IPS-18c (cell line): ENCODE data around the gene FXR1.

Experiments used
- H3K4me3 ChIP-seq: 2 replicates; pipeline ENCODE4 v1.7.0; 2013; ENCODE audit warnings: low read depth, mild to moderate bottlenecking, low read length, moderate library complexity; ENCODE audit not compliant: insufficient read depth
- H3K9me3 ChIP-seq: one replicate; pipeline ENCODE4 v1.6.1; 2013; ENCODE audit warnings: mild to moderate bottlenecking, low read length, moderate library complexity; ENCODE audit not compliant: control insufficient read depth, insufficient read depth

FXR1 gene

DNA sequence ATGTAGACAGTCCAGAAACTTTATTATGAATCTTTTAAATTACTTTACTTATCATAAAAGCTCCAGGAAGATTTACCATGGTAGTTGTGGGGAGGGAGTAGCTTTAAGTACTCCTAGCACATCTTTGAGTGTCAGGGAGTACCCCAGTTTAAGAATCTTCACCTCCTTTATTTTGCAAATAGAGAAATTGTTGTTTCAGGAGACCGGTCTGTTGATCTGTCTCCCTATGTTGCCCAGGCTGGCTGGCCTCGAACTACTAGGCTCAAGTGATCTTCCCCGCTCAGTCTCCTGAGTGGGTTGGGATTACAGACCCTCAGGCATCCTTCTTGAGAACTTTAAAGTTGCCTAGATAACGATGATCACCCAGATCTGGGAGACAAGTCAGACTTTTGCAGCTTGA, 11.1 kb downstream of the FXR1 start:
- no peak overlapping the region for H3K4me3 ChIP-seq
- no peaks in the 10 kb centered on the region for H3K9me3 ChIP-seq

DNA sequence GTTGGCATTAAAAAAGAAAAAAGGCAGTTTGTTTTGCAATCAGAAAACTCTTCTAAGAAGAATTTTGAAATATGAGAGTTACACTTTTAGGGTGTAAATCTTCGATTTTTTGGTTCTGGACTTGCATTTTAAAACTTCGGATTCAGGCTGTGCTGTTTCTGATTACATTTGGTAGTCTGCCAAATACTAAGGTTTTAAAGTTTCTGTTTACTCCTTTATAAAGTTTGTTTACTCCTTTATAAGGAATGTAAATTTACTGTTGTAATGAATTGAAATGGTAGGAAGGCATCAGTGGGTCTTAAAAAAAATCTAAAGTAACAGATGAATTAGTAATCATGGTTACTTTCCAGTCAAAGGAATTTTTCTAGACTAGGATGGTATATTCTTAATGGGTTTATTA, 14.1 kb downstream of the FXR1 start:
- no peaks in the 10 kb centered on the region for H3K9me3 ChIP-seq
- no peak overlapping the region for H3K4me3 ChIP-seq

DNA sequence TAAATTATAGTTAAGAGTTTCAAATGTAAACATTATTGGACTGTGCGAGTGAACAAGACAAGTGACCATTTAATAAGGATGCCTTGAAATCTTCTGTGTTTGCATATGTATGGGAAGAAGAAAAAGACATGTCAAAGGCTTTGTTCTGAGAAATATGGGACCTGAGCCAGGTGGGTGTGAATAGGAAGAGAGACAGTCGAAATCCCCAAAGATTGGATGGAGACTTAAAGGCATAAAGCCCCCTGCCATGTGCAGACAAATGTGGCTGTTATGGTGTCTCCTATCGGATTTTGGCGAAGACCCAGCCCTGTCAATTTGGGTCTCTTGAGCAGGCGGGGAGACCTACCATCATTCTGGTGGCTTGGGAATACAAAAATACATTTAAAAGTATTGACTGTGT, 16.9 kb downstream of the FXR1 start:
- H3K9me3 ChIP-seq, result no peaks in the 10 kb centered on the region
- no peak overlapping the region for H3K4me3 ChIP-seq

DNA sequence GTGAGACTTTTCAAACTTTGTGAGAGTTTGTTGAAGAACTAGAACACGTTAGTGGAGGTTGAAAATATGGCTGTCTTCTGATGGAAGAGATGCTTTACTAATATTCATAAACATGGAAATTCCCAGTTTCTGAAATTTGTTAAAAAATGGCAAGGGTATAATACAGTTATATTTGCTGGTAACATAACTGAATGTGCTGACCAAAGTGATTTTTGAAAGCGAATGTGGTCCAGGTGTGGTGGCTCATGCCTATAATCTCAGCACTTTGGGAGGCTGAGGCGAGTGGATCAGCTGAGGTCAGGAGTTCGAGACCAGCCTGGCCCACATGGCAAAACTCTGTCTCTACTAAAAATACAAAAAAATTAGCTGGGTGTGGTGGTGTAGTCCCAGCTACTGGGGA, 18.1 kb downstream of the FXR1 start:
- H3K9me3 ChIP-seq, result no peaks in the 10 kb centered on the region
- H3K4me3 ChIP-seq, result no peak overlapping the region

DNA sequence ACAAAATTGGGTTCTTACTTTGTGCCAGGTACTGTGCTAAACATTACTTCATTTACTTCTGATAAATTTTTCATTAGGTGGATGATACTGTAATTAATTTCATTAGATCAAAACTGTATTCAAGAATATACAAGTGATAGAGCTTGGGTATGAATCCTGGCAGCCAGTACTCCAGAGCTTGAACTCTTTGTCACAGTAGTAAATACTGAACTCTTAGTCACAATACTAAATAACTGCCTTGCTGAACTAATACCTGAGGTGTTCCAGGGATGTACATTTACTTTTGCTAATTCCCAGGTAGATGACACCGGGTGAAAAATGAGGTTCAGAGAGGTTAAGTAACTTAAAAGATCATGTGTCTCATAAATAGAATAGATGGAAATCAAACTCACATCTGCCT, 20.3 kb downstream of the FXR1 start:
- Histone ChIP-seq H3K4me3 (no peak overlapping the region), H3K9me3 (no peaks in the 10 kb centered on the region)

DNA sequence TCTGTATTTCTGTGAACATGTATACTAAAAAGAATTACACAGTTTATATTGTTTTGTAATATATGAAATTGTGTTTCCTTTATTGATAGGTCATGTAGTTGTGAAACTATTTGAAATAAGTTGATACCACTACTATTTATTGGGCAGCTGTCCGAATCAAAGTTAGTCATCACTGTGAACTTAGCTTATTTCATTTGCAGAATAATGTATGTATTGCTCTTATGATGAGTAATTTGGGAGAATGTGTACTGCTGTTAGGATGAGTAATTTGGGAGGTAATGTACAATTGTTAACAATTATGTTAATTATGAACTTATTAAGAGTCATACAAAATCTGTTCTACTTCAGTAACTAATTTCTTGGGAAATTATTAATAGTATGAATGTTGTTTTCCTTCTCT, 22.2 kb downstream of the FXR1 start:
- Histone ChIP-seq H3K9me3 (no peaks in the 10 kb centered on the region), H3K4me3 (no peak overlapping the region)

DNA sequence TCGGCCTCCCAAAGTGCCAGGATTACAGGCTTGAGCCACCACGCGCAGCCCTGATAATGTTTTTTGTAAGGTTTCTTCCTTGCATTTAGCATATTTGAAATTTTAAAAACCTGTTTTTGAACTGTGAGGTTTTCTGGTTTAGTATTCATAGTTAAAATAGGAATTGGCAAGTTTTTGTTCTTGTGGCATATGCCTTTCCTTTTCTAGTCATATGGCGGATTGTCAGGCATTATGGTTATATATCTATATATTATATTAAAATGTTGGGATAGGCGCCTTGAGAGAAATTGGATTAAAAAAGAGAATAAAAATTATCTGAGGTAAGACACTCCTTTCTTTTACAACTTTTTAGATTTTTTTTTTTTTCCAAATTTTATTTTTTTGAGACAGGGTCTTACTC, 28.4 kb downstream of the FXR1 start:
- no peak overlapping the region for H3K4me3 ChIP-seq
- no peaks in the 10 kb centered on the region for H3K9me3 ChIP-seq

DNA sequence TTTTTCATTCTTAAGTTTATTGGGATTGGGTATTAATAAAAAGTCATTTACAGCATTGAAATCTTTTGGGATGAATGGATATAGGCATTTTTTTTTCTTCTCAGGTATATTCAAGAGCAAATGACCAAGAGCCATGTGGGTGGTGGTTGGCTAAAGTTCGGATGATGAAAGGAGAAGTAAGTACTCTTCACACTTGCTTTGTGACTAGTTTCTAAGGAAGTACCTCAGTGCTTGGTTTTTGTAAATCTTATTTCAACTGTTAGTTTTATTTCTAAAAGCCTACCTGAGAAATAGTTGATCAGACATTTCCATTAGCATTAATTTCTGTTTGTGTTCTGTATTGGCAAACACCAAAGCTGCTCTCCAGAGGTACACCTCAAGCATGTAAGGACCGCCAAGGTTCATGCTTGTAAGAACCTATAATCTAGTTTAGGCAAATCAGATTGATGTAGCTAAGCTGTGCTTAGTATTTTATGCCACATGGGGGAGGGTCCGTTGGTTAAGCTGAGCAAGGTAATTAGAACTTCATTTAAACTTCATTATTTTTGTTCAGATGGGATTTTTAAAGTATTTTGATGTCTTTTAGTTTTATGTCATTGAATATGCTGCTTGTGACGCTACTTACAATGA, 35.4 kb downstream of the FXR1 start:
- no peak overlapping the region for H3K4me3 ChIP-seq

DNA sequence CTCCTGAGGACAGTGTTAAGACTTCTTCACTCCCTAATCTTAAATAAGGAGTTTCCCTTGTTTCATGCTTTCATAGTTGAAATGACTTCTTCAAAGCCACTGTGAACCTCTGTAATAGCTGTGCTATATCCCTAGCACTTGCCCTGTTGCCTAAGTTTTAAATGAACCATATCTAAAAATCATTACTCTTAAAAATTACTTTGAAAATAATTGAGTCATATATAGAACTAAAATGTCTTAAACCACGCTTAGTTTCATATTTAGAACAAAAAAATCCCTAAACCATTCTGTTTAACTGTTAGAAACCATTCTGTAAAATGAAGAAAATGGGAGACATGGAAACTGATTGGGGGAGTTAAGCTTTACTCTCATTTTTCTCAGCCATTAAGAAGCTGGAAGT, 47.2 kb downstream of the FXR1 start:
- H3K9me3 ChIP-seq, result no peaks in the 10 kb centered on the region
- no peak overlapping the region for H3K4me3 ChIP-seq

More for the DNA sequence above, 35.4 kb downstream of the FXR1 start:
- no peaks in the 10 kb centered on the region for H3K9me3 ChIP-seq

DNA sequence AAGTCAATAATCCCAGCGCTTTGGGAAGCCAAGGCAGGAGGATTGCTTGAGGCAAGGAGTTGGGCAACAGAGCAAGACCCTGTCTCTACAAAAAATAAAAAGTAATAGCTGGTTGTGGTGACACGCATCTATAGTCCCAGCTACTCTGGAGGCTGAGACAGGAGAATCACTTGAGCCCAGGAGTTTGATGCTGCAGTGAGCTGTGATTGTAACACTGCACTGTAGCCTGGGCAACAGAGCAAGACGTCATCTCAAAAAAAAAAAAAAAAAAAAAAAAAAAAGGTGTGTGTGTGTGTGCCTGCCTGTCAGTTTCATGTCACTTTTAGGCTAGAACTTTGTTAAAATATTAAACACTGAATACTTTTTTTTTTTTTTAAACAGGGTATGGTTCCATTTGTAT, 48.6 kb downstream of the FXR1 start:
- no peaks in the 10 kb centered on the region for H3K9me3 ChIP-seq

DNA sequence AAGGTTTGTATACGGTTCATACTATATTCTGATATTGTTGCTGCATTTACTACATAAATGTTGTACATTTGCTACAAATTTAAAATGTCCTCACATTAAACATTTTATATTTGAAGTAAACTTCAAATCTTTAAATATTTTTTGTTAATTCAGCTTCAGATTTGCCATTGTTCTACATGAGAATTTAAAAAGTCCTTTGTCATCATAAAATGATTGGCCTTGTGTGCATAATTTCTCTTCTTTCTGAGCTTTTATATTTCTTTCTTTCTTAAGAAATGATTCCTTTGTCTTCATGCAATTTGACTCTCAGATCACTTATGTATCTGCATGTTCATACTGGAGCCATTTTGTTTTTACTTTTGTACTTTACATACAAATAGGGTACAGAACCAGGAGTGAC, 49.1 kb downstream of the FXR1 start:
- Histone ChIP-seq H3K9me3 (no peaks in the 10 kb centered on the region), H3K4me3 (no peak overlapping the region)

More for the DNA sequence above, 48.6 kb downstream of the FXR1 start:
- no peak overlapping the region for H3K4me3 ChIP-seq

DNA sequence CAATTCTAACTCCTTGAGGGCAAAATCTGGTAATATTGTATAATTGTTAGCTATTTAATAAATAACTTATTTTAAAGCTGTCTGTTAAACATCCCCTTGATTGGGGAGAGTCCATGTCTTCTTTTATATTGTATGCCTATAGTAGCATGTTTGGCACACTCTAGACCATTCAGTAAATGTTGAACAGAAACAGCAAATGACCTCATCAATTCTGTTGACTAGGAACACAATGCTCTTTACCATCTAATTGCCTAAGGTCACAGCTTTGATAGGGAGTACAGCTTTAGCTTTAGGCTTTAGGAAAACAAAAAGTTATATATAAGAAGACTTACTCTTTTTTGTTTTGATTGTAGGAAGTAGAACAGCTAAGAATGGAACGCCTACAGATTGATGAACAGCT, 50.1 kb downstream of the FXR1 start:
- no peaks in the 10 kb centered on the region for H3K9me3 ChIP-seq
- no peak overlapping the region for H3K4me3 ChIP-seq

DNA sequence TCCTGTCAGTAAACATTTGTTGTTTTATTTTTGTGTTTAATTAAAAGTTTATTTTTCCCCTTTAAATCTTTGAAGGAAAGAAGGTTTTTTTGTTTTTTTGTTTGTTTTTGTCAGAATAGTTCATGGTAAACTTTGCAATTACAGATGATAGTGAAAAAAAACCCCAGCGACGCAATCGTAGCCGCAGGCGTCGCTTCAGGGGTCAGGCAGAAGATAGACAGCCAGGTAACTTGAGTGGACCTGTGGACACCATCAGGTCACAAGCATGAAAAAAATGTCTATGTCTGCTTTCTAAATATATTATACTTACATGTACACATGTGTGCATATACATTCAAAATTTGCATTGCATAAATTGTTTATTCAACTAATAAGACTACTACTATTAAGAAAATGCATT, 58.5 kb downstream of the FXR1 start:
- no peaks in the 10 kb centered on the region for H3K9me3 ChIP-seq
- H3K4me3 ChIP-seq, result no peak overlapping the region

DNA sequence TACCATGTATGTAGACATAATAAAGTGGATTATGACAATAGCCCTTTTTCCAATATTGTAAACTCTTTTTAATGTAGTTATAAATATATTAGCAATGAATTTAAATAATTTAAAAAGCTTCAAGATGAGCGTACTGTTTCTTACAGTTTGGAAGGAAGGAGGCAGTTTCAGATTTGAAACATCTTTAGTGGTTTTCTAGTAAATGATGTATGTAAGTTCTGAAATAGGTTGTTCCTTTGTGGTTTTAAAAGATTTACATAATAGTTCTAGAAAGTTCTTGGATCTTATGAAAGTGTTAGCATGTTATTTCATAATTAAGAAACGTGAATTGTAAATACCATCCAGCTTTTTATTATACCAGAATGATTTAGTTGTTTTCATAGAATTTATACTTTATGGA, 61.1 kb downstream of the FXR1 start:
- H3K9me3 ChIP-seq, result no peaks in the 10 kb centered on the region
- no peak overlapping the region for H3K4me3 ChIP-seq

DNA sequence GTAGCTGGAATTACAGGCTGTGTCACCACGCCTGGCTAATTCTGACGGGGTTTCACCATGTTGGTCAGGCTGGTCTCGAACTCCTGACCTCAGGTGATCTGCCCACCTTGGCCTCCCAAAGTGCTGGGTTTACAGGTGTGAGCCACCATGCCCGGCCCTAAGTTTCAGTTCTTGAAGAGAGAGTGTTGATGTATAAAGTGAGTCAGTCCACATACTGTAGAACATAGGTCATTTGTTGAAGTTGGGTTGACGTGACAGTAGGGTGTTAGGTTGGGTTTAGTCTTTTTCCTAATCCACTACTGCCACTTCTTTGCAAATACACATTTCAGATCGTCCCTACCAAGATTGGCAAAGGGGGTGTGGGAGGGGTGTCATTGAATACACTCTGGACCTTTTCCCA, 61.8 kb downstream of the FXR1 start:
- no peak overlapping the region for H3K4me3 ChIP-seq
- no peaks in the 10 kb centered on the region for H3K9me3 ChIP-seq

DNA sequence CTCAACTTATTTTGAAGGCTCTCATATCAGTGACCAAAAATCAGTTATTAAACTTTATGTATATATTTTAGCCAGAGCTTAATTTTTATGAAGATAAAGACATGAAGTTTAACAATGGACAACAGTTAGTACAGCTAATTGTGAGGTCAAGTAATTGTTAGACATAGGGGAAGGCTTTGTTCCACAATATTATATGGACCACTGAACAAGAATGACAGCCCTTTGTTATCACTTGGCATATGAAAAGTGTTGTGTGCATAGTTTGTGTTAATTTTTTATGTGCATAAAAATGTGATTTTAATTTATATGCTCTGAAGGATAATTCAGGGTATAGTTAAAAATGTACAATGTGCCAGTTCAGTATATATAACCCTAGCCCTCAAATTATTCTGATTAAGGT, 65.0 kb downstream of the FXR1 start:
- Histone ChIP-seq H3K9me3 (no peaks in the 10 kb centered on the region), H3K4me3 (no peak overlapping the region)

DNA sequence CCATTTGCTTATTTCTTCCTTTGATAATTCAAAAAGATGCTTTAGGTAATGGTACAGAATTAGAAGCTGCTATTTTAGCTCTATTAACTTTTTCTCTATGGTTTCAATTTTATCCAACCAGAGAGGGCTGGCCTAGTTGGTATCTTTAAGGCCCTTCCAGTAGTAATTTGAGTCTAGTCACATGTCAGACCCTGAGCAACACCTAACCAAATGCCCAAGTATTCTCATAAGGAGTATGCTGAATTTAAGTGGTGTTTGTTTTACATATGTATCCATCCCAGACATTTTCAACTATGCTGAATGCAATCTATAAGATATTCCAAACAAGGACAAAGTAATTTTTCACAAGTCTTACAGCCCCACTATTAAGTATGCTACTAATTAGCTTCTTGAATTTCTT, 67.5 kb downstream of the FXR1 start:
- no peak overlapping the region for H3K4me3 ChIP-seq
- no peaks in the 10 kb centered on the region for H3K9me3 ChIP-seq

DNA sequence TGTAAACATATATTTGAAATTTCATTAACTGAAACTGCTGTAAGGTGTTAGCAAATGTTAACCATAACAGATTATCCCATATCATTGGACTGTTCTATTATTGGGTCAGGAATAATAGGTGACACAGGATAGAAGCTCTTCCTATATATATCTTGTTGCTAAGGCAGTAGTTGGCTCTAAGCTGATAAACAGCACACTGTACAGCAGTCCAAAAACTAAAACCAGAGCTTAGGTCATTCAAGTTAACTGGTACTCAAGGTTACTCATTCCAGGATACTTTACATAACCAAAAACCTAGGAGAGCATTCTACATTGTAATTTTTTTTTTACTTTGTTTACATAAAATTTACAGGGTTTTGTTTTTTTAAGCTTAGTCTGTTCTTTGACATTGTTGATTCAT, 68.1 kb downstream of the FXR1 start:
- H3K9me3 ChIP-seq, result no peaks in the 10 kb centered on the region
- no peak overlapping the region for H3K4me3 ChIP-seq

DNA sequence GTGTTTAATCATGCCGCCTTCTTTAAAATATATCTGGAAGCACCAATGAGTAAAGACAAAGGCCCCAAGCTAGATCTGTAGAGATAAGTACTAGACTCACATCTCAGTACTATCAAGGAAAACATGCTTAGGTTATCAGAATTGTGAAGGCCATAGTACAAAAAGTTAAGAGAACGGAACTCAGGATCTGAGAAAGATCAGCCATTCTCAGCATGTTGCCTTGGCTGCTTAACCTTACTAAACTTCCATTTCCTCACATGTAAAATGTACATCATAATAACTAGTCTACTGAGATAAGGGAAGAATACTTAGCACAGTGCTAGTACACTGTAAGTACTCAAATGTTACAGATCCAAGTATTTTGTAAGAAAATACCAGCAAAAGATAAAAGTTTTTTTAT, 69.4 kb downstream of the FXR1 start:
- H3K4me3 ChIP-seq, result no peak overlapping the region
- no peaks in the 10 kb centered on the region for H3K9me3 ChIP-seq
